Left kidney (tissue), 2 donors: ENCODE results near the gene MRPL1. TPM values are rescaled to one million over a fixed set of nuclear protein-coding genes. Genes with fewer than 3 reads are reported as not detected.
"Not testable (repeated sequence)": the region's sequence is repeated elsewhere in the genome, so short reads cannot be mapped to it uniquely, and the experiment has no call there.

Experiments
- DNase-seq: peaks from one replicate; pipeline ENCODE4 v3.0.0-alpha.2; 2013
- polyA plus RNA-seq: library from polyadenylated mRNA; unstranded; fragments of 120-200 nt; gene quantifications from one replicate; pipeline ENCODE4 v1.2.1, GENCODE V29; 2013; ENCODE audit not compliant: insufficient read length

Gene MRPL1
- polyA plus RNA-seq, 1 donor: 62.4 TPM

DNA sequence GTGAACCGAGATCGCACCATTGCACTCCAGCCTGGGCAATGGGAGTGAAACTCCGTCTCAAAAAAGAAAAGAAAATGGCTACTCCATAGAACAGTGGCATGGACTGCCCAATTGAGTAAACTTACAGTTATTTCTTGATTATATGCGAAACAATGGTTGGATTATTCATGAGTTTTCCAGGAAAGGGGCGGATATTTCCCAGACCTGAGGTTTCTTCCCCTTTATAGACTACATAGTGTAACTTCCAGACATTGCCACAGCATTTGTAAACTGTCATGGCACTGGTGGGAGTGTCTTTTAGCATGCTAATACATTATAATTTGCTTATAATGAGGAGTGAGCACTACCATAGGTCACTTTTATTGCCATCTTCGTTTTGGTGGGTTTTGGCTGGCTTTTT, 14.1 kb upstream of the MRPL1 start:
- DNase-seq: no peak

DNA sequence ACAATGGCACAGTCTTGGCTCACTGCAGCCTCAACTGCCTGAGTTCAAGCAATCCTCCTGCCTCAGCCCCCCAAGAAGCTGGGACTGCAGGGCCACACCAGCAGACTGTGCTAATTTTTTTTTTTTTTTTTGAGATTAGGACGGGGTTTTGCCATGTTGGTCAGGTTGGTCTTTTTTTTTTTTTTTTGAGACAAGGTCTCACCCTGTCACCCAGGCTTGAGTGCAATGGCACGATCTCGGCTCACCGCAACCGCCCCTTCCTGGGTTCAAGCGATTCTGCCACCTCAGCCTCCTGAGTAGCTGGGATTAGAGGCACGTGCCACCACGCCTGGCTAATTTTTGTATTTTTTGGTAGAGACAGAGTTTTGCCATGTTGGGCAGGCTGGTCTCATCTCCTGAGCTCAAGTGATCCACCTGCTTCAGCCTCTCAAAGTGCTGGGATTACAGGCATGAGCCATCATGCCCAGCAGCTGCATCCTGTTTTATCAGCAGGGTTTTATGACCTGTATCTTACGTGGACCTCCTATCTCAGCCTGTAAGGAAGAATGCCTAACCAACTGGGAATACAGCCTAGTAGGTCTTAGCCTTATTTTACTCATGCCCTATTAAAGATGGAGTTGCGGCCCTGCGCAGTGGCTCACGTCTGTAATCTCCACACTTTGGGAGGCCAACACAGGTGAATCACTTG, 13.2 kb upstream of the MRPL1 start:
- no peak for DNase-seq

DNA sequence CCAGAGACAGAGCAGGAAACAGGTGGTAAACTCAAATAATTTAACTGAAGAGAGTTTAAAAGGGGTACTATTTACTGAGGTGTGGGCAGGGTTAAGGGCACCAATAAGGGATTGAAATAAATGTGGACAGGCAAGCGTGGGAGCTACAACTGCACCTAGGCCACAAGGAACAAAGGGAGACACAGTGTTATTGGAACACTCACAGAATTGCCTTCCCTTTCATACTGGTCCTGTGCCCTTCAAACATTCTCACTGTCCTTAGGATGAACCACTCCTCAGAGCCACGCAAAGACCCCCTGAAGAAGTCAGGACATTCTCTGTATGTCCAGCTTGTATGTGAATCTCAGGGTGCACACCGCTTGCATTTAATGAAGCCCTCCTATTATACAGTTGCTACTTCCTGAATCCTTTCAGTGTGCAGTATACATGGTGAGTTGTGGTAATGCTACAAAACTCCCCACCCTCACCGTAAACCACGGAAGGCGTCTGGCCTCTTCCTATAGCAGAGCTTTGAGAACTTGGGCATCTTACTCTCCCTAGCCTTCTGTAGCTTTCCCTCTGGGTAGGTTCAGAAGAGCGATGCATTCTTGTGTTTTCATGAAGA, 9.6 kb upstream of the MRPL1 start:
- no peak for DNase-seq

DNA sequence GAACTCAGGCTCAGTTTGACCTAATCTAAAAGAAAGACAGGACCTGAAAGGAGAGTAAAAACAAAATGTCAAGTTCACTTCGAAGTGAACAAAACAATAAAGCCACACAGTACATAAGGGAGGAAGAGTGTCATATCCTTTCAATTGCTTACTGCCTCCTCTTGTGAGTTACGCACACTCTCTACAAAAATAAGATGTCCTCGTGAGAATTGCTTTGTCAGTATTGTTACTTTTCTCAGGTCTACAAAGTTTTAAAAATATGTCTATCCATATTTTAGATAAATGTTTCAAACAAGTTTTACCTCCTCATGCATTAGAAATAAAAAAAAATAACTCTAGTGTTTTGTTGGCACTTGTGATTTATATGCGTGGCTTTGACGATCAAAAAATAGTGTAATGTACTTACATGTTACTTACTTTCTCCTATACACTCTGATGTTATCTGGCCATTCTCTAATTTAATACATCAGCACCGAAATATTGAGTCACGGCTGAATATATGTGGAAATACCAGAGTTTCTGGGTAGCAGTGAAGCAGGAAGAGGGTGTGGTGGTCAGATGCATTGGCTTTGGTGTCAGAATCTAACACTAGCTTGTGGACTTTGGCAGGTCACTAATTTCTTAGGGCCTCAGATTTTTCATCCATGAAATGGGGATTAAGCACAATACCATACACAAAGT, 8.1 kb upstream of the MRPL1 start:
- no peak for DNase-seq

DNA sequence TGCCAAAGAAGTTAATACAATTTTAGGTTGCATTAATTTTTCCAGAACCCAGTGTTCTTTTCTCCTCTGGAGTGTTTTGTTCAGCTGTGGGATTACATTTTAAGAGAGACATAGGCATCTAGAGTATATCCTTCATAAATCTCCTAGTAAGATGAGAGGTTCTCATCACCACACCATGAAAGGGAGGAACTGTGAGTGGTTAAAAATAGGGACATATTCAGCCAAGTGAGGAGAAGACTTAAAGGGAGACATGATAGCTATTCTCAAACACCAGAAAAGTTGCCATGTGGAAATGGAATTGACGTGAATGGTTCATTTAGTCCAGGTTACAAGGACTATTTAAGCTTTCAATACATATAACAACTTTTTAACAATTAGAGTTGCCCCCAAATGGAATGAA, 6.5 kb upstream of the MRPL1 start:
- no peak for DNase-seq

DNA sequence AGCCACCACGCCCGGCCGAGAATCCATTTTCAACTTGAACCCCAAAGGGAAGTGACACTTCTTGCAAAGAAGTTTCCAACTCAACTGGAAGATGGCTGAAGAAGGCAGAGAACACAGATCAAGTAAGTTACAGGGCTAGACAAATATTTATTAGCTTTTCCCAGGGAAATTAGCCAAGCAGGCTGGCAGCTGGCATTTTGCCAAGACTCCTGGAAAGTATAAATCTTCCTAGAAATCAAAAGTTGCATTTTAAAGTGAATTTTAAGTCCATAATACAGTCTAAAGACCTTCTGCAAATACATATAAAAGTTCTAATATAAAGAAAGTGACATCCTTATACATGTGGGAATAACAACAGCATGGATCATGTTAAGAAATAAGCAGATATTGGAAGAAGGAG, 3.4 kb upstream of the MRPL1 start:
- no peak for DNase-seq

DNA sequence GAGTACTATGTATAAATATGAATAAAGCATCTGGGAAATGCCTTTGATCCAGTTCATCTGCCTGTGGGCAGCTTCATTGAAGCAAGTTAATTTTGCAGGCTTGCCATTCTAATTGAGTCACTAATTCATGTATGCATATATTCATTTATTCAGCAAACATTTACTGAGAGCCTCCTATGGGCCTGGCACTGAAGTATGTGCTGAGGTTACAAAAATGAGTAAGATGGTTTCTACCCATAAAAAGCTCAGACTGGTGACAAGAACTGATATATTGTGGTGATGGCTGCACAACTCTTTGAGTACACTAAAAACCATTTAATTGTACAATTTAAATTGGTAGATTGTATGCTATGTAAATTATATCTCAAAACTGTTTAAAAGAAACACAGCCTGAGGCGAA, 1.1 kb upstream of the MRPL1 start:
- no peak for DNase-seq

DNA sequence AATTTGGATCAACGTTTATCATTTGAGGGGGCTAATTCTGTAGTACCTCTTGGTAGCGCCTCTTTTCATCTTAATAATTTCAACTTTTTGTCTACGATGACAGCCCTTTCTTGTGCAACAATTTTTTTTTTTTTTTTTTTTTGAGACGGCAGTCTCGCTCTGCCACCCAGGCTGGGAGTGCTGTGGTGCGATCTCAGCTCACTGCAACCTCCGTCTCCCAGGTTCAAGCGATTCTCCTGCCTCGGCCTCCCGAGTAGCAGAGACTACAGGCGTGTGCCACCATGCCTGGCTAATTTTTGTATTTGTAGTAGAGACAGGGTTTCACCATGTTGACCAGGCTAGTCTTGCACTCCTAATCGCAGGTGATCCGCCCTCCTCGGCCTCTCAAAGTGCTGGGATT, 711 bp downstream of the MRPL1 start:
- DNase-seq: not testable (repeated sequence)

DNA sequence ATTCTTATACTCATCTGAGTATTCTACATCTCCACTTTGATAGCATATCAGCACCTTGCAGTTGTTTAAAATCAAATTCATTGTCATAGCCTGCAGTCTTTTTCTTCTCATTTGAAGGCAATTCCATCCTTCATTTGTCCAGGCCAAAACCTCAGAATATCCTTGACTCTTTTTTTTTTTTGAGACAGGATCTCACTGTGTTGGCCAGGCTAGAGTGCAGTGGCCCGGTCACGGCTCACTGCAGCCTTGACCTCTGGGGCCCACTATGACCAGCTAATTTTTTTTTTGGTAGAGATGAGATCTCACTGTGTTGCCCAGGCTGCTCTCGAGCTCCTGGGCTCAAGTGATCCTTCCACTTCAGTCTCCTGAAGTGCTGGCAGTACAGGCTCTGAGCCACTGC, 2.6 kb downstream of the MRPL1 start:
- no peak for DNase-seq

DNA sequence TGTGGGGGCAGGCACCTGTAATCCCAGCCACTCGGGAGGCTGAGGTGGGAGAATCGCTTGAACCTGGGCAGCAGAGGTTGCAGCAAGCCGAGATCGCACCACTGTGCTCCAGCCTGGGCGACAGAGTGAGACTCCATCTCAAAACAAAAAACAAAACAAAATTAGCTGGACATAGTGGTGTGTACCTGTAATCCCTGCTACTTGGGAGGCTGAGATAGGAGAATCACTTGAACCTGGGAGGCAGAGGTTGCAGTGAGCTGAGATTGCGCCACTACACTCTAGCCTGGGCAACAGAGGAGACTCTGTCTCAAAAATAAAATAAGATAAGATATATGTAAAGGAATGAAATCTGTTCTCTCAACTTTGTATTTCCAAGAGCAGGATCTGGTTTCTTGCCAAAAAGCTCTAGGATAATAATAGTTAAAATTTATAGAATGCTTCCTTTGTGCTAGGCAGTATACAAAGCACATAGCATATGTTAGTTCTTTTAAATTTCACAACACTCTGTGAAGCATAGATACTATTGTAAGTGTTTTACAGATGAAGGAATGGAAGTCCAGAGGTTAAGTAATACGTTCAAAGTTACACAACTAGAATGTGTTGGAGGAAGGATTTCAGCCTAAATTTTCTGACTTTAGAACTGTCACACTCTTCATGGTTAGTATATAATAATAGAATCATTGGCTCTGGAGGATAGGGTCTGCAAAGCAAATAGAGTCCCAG, 10.3 kb downstream of the MRPL1 start:
- DNase-seq: no peak

DNA sequence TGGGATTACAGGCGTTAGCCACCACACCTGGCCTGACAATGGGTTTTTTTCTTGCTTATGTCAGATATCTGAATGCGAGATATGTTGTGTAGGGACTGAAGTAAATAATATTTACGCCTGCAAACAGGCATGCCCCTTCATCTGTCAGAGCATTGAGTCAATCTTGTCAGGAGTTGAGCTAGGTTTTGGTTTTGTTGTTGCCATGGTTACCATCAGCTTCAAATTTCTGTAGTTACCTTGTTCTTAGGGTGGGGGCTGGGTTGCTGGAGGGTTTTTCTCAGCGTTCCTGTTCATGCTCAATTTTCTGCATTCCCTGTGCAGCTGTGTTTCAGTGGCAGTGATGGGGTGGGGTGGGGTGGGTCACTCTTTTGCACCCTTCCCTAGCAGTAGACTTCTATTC, 14.5 kb downstream of the MRPL1 start:
- DNase-seq: no peak

DNA sequence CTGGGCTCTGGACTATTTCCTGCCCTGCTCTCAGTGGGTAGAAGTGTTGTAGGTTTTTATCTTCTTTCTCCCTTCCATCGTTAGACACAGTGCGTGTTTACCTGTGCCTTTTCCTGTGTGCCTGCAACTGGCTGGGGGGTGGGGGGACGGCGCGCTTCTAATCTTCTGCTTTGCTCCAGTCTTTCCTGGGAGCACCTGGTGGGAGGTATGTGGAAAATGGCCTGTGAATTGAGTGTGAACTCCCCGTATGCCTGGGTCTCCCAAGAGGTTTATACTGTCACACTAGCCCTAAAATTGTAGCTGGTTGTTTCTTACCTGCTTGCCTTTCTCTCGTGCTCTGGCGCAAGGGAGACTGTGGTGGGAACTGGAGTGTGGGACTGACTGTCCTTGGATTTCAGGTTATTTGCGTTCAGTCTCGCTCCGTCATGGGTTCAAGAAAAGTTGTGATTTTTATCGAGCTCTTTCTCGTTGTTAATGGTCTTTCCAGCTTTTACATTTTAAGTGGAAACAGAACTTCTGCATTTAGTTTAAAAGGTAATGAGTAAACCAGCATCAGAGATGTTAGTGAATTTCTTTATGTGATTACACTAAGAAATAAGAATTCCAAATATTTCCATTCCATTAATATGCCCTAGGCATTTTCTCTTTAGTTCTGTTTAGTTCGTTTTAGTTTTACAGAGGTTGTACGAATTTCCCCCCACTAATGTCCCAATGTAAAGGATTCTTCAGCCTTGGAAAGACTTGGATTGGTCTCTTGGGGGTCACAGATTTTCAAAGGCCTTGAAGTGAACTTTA, 15.3 kb downstream of the MRPL1 start:
- DNase-seq: no peak

DNA sequence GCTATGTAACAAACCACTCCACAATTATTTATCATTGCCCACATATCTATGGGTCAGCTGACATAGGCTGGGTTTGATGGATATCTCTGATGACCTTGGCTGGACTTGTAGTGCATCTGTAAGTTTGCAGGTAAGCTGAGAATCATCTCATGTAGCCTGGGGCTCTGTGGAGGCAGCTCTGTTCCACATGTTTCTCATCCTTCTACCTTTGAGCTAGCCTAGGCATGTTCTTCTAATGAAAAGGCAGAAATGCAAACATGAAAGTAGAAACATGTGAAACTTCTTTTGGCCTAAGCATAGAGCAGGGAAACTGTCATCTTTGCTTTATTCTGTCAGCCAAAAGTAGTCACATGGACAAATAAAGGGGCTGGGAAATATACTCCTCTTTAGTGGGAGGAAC, 18.2 kb downstream of the MRPL1 start:
- no peak for DNase-seq

DNA sequence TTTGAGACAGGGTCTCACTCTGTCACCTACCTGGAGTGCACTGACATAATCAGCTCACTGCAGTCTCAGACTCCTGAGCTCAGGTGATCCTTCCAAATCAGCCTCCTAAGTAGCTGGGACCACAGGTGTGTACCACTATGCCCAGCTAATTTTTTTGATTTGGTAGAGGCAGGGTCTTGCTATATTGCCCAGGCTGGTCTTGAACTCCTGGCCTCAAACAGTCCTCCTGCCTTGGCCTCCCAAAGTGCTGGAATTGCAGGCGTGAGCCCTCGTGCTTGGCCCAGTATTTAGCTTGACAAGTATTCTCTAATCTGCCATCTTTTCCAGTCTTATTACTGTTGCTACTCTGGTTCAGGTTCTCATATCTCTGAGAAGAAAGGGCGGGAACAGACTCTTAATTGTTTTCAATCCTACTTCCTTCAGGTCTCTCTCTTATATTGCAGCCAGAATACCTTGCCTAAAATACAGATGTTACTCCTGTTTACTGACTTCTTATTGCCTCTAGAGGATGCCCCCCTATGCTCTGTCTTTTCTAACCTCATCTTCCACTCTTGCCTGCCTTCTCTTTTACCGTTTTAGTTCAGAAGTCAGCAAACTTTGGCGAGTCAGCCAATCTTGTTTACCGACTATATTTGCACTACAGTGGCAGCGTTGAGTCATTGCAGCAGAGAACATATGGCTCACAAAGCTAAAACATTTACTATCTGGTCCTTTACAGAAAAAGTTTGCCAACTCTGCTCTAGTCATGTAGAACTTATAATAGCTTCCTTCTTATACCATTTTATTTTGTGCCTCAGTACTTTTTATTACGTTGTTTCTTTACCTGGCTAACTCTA, 19.0 kb downstream of the MRPL1 start:
- no peak for DNase-seq

DNA sequence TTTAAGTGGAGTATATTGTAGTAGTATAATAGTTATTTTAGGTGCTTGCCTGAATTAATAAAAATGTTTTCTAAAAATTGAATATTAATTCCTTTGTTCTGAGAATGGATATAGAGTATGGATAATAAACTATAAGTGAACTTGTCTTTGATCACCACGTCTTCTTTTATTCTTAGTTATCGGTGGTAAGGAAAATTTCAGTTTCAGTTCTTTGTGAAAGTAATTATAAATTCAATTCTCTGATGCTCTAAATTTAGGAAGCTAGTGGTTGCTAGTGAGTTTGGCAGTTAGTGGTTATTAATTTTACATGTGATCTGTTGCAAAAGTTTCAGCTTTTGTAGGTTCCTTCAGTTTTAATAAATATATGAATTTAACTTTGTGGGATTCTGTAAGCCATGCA, 30.8 kb downstream of the MRPL1 start:
- no peak for DNase-seq

DNA sequence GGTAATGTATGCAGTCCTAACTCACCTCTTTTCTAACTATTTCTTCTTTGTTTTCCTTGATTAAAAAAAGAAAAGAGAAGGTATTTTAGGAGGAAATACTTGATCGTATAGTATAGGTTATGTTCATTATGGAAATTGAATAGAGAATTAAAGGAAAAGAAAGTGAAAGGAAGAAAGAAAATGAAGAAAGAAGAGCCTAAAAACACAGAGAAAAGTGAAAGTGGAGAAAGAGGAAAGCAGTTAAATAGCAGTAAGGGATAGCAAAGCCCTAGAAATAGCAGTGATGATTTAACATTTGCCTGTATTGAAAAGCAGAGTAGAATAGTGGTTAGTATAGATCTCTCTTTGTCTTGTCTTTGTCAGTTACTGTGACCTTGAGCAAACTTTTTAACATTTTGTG, 37.0 kb downstream of the MRPL1 start:
- no peak for DNase-seq

DNA sequence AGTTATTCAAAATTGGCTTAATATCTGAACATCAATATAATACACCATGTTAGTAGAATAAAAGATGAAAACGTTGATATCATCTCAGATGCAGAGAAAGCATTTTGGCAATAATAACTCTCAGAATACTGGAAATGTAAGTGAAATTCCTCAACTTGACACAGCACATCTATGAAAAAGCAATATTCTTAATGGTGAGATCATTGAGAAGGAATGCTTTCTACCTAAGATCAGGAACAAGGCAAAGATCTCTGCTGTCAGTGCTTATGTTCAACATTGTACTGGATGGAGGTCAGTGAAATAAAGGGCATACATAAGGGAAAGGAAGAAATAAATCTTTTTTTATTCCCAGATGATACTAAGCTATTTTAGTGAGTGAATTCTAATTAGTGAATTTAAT, 40.6 kb downstream of the MRPL1 start:
- no peak for DNase-seq

DNA sequence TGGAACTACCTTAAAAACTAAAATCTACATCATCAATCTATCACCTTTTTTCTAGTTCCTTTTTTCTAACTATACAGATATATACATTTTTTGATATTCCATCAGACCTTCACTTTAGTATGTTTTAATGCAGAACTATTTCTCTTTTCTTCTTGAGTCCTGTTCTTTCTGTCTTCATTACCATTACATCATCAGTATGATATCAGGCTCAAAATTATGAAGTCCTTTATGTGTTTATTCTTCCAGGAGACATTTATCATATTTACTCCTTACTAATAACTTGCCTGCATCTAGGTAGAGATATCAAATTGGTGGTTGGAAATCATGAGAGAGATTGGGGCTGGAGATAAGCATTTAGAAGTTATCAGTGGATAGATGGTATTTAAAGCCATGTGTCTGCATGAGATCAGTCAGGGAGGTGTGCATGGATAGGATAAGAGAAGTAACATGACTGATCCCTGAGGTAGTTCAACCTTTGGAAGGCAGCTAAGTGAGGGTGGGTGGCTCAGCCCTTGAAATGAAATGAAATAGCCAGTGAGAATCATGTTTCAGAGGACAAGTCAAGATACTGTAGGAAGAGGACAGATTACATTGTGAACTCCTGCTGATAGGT, 43.1 kb downstream of the MRPL1 start:
- DNase-seq: no peak

DNA sequence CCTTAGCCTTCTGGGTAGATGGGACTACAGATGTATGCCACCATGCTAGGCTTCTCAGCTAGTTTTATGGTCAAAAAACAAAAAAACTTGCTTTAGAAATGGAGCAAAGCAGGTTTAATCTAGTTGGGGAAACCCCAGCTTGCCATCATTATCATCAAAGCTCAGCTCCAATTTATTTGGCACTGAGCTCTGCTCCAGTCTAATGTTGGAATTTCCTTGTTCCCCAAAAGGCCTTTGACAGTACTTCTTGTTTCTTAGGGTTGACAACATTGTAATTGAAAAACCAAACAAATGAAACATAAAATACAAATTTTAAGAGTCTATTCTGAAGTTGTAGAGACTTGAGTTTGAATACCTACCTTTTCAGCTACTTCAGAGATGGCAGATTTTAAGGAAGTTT, 48.0 kb downstream of the MRPL1 start:
- DNase-seq: no peak

DNA sequence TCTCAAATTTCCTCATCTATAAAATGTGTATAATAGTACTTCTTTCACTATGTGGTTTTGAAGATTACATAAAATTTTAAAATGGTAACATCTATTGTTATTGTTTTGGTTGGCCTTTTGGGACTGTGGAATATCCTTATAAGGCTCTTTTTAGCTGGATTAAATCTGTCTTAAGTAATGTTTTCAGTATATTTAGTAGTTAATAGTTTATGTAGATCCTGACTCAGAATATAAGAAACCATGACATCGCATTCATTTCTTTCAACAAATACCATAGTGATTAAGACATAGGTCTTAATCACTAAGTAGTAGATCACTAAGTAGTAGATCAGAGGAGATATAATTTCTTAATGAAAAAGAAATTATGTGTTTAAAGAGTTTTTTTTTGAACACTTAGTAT, 48.5 kb downstream of the MRPL1 start:
- no peak for DNase-seq
